ENCODE data around the gene OR11L1.

- TF ChIP-seq CTCF (IDR thresholded peaks at IDR 0.05; ENCODE audit: poor library complexity) = no peak
- TF ChIP-seq EZH2phosphoT487 (IDR thresholded peaks at IDR 0.05; ENCODE audit: low read depth, severe bottlenecking, unreplicated experiment) = no peak
Measured at GRCh38 chr1:247865416-247865815, 23.7 kb upstream of the OR11L1 start.

Measured in hepatocyte (in vitro differentiated cells).